ENCODE measurements around the gene PRKCH. TPM values are rescaled to one million over a fixed set of nuclear protein-coding genes. Genes with fewer than 3 reads are reported as not detected.

PRKCH gene
- total and polyA plus RNA-seq, 10 of the 15 experiments (the other 5 are each of a cell fraction or from before 2014, with no cell fraction given), result 10.7 to 140 (median 33.2) TPM

GRCh38 chr14:61565181-61565580, 243.8 kb downstream of the PRKCH start (continued):
- TF ChIP-seq MEF2B (IDR thresholded peaks at IDR 0.05; ENCODE audit: partially characterized antibody, poor library complexity, severe bottlenecking), result no peak
- no peak for TF ChIP-seq RCOR1 (conservative IDR thresholded peaks at IDR 0.05; ENCODE audit: low read depth, low read length)
- no peak for TF ChIP-seq CHD4 (IDR thresholded peaks at IDR 0.05)
- no peak for TF ChIP-seq ATF3 (IDR thresholded peaks at IDR 0.05; ENCODE audit: borderline replicate concordance, extremely low read depth, low read depth, low read length)
- no peak for TF ChIP-seq LARP7 (IDR thresholded peaks at IDR 0.05)

- ChIA-PET RAD21 (ENCODE audit: unreplicated experiment) (interaction anchor here (1.2 to 1.6 kb wide), 4 partner anchors 35 to 88 kb away, joined by 3 to 4 read pairs (median 4); no protein-coding TSS in a partner anchor), POLR2A (no interaction called here), SMC1A (ENCODE audit: uncharacterized antibody, unreplicated experiment) (interaction anchor here (0.9 to 2.3 kb wide), 9 partner anchors 9 to 272 kb away, joined by 3 to 9 read pairs (median 3); no protein-coding TSS in a partner anchor), CTCF (interaction anchor here (0.6 to 2.0 kb wide), 3 partner anchors 9 to 259 kb away, joined by 3 to 7 read pairs (median 5); no protein-coding TSS in a partner anchor)
- Histone ChIP-seq H3K36me3 (ENCODE audit: control insufficient read depth in 2 of 2, insufficient read depth in 2 of 2, low read length in 1 of 2) (no peaks in the 10 kb centered on the region), H3K27me3 (replicated peaks in 1 of 2; ENCODE audit: control insufficient read depth in 2 of 2, insufficient read depth in 2 of 2, low read length in 1 of 2) (no peaks in the 10 kb centered on the region), H4K20me1 (ENCODE audit: control insufficient read depth, insufficient read depth) (no peaks in the 10 kb centered on the region), H3K4me3 (no peak overlapping the region), H3K4me2 (ENCODE audit: control insufficient read depth, insufficient read depth) (no peak overlapping the region), H2AFZ (ENCODE audit: control insufficient read depth, low read depth, low read length) (no peak overlapping the region), H3K9me3 (replicated peaks; ENCODE audit: control insufficient read depth, insufficient read depth, low read length) (no peaks in the 10 kb centered on the region; the same call in 2 of the 3 replicates), H3K79me2 (ENCODE audit: control insufficient read depth, insufficient read depth, low read length) (no peaks in the 10 kb centered on the region), H3K4me1 (ENCODE audit: control insufficient read depth, insufficient read depth, low read length) (peaks cover 26% of the 10 kb centered on the region), H3K9ac (ENCODE audit: control insufficient read depth, insufficient read depth, low read length) (no peak overlapping the region), H3K27ac (ENCODE audit: control insufficient read depth, insufficient read depth) (no peak overlapping the region)
- no peak for ATAC-seq
- DNase-seq (ENCODE audit: low read depth, low spot score), result no peak
- FAIRE-seq, result no peak
- WGBS (ENCODE audit: insufficient coverage, insufficient replicate concordance, low lambda C conversion rate, missing lambda C conversion rate), result 99% methylated on average over 3 of the region's 3 CpGs
- BruUV-seq (replicated peaks), result no TSS peak
- in situ Hi-C loops (cut with MboI) (no loop called here), intact Hi-C loops (cut with micrococcal nuclease; ENCODE audit: unreplicated experiment) (no loop called here)
- TF ChIP-seq STAT1 (conservative IDR thresholded peaks at IDR 0.05), result no peak
- no peak for TF ChIP-seq TARDBP (IDR thresholded peaks at IDR 0.05; ENCODE audit: borderline replicate concordance)
- TF ChIP-seq ZNF217 (IDR thresholded peaks at IDR 0.05), result no peak
- TF ChIP-seq HDAC6 (IDR thresholded peaks at IDR 0.05; ENCODE audit: unreplicated experiment), result no peak
- TF ChIP-seq RUNX3 (IDR thresholded peaks at IDR 0.05; ENCODE audit: low read length), result no peak
- no peak for TF ChIP-seq ZNF384 (IDR thresholded peaks at IDR 0.05; ENCODE audit: borderline replicate concordance, low read depth, low read length)
- no peak for TF ChIP-seq CHD4 (IDR thresholded peaks at IDR 0.05)
- TF ChIP-seq IKZF2 (IDR thresholded peaks at IDR 0.05), result no peak
- TF ChIP-seq JUND (IDR thresholded peaks at IDR 0.05; ENCODE audit: low read depth, low read length), result no peak
Measured at GRCh38 chr14:61565836-61566536, 244.6 kb downstream of the PRKCH start.

All from GM12878 (cell line).